ENCODE data around the gene EIF2AK3. TPM values are rescaled to one million over a fixed set of nuclear protein-coding genes. Genes with fewer than 3 reads are reported as not detected.
A peak's percentile ranks its signal among the peaks of the same experiment; 100 is the strongest.

EIF2AK3 gene
- total and polyA plus RNA-seq, 2 of the 13 experiments (the other 11 are each of a cell fraction or from before 2014, with no cell fraction given), result 10.3 to 30.6 TPM

DNA sequence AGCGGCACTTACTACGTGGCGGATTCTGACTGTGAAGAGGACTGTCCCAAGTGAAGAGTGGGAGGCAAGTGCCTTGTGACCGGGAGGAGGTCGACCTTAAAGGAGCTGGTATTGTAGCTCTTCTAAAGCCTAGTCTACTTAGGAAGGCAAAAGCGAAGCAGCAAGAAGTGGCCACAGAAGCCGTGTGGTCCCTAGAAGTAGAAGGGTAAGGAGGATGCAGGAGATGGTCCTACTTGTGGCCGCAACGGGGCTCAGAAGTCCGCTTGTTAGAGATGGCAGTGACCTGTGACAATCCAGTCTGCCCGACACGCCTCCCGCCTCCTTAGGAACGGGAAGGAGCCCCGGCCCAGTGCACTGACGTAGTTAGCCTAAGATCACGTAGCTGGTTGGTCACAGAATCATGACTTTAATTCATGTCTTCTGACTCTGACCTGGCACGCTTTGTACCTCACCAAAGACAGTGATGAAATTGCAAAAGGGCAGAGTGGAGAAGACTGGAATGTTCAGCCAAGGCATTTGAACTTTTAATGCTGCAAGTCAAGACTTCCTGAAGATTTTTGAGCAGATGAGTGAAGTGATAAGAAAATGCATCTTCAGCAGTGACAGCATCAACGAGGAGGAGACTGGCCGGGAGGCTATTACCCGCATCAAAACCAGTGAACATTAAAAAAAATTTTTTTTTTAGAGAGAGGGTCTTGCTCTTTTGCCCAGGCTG is 749 bp upstream of the EIF2AK3 start (continued):
- TF ChIP-seq, protein P1, sequence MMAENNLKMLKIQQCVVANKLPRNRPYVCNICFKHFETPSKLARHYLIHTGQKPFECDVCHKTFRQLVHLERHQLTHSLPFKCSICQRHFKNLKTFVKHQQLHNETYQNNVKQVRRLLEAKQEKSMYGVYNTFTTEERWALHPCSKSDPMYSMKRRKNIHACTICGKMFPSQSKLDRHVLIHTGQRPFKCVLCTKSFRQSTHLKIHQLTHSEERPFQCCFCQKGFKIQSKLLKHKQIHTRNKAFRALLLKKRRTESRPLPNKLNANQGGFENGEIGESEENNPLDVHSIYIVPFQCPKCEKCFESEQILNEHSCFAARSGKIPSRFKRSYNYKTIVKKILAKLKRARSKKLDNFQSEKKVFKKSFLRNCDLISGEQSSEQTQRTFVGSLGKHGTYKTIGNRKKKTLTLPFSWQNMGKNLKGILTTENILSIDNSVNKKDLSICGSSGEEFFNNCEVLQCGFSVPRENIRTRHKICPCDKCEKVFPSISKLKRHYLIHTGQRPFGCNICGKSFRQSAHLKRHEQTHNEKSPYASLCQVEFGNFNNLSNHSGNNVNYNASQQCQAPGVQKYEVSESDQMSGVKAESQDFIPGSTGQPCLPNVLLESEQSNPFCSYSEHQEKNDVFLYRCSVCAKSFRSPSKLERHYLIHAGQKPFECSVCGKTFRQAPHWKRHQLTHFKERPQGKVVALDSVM (CRISPR knock-in tag; IDR thresholded peaks at IDR 0.05), result no peak
- TF ChIP-seq, protein P2, sequence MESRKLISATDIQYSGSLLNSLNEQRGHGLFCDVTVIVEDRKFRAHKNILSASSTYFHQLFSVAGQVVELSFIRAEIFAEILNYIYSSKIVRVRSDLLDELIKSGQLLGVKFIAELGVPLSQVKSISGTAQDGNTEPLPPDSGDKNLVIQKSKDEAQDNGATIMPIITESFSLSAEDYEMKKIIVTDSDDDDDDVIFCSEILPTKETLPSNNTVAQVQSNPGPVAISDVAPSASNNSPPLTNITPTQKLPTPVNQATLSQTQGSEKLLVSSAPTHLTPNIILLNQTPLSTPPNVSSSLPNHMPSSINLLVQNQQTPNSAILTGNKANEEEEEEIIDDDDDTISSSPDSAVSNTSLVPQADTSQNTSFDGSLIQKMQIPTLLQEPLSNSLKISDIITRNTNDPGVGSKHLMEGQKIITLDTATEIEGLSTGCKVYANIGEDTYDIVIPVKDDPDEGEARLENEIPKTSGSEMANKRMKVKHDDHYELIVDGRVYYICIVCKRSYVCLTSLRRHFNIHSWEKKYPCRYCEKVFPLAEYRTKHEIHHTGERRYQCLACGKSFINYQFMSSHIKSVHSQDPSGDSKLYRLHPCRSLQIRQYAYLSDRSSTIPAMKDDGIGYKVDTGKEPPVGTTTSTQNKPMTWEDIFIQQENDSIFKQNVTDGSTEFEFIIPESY (CRISPR knock-in tag; IDR thresholded peaks at IDR 0.05), result no peak
- TF ChIP-seq NR1H2 (CRISPR knock-in tag; IDR thresholded peaks at IDR 0.05; ENCODE audit: borderline replicate concordance, low read depth), result no peak
- TF ChIP-seq, protein P3, sequence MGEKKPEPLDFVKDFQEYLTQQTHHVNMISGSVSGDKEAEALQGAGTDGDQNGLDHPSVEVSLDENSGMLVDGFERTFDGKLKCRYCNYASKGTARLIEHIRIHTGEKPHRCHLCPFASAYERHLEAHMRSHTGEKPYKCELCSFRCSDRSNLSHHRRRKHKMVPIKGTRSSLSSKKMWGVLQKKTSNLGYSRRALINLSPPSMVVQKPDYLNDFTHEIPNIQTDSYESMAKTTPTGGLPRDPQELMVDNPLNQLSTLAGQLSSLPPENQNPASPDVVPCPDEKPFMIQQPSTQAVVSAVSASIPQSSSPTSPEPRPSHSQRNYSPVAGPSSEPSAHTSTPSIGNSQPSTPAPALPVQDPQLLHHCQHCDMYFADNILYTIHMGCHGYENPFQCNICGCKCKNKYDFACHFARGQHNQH (CRISPR knock-in tag; IDR thresholded peaks at IDR 0.05), result peak; percentile 68; the same call in 1 of the 2 replicates
- TF ChIP-seq FOXO1 (CRISPR knock-in tag; IDR thresholded peaks at IDR 0.05), result no peak
- TF ChIP-seq HHEX (CRISPR knock-in tag; IDR thresholded peaks at IDR 0.05), result no peak
- peak; percentile 9 for TF ChIP-seq TEAD3 (CRISPR knock-in tag; optimal IDR thresholded peaks at IDR 0.05; ENCODE audit: borderline replicate concordance)
- TF ChIP-seq ZNF737 (CRISPR knock-in tag; IDR thresholded peaks at IDR 0.05; ENCODE audit: borderline replicate concordance), result no peak
- TF ChIP-seq ZNF891 (CRISPR knock-in tag; IDR thresholded peaks at IDR 0.05), result peak; percentile 57; the same call in 1 of the 2 replicates
- no peak for TF ChIP-seq DR1 (CRISPR knock-in tag; IDR thresholded peaks at IDR 0.05)
- no peak; the same call in 1 of the 2 replicates for TF ChIP-seq SIN3B (IDR thresholded peaks at IDR 0.05; ENCODE audit: low read length)
- peak; percentile 93 for TF ChIP-seq ATF1 (CRISPR knock-in tag; IDR thresholded peaks at IDR 0.05)
- TF ChIP-seq ZMYM4 (CRISPR knock-in tag; IDR thresholded peaks at IDR 0.05), result peak; percentile 84
- TF ChIP-seq ZNF232 (CRISPR knock-in tag; IDR thresholded peaks at IDR 0.05; ENCODE audit: borderline replicate concordance), result peak; percentile 58; the same call in 1 of the 2 replicates
- TF ChIP-seq MAFG (CRISPR knock-in tag; IDR thresholded peaks at IDR 0.05), result no peak
- TF ChIP-seq CC2D1A (CRISPR knock-in tag; IDR thresholded peaks at IDR 0.05), result 0 out of 2 replicates have a peak, but pooled peaks have one; percentile 21
- TF ChIP-seq ZNF720 (CRISPR knock-in tag; IDR thresholded peaks at IDR 0.05), result no peak
- TF ChIP-seq, protein P4, sequence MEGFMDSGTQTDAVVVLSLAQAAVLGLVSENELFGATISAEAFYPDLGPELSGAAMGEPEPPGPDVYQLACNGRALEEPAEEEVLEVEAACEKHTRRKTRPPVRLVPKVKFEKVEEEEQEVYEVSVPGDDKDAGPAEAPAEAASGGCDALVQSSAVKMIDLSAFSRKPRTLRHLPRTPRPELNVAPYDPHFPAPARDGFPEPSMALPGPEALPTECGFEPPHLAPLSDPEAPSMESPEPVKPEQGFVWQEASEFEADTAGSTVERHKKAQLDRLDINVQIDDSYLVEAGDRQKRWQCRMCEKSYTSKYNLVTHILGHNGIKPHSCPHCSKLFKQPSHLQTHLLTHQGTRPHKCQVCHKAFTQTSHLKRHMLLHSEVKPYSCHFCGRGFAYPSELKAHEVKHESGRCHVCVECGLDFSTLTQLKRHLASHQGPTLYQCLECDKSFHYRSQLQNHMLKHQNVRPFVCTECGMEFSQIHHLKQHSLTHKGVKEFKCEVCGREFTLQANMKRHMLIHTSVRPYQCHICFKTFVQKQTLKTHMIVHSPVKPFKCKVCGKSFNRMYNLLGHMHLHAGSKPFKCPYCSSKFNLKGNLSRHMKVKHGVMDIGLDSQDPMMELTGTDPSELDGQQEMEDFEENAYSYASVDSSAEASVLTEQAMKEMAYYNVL (CRISPR knock-in tag; IDR thresholded peaks at IDR 0.05; ENCODE audit: borderline replicate concordance), result no peak
- TF ChIP-seq CENPT (CRISPR knock-in tag; IDR thresholded peaks at IDR 0.05; ENCODE audit: low read depth), result no peak
- no peak for TF ChIP-seq DPF2 (CRISPR knock-in tag; IDR thresholded peaks at IDR 0.05; ENCODE audit: borderline replicate concordance, low read depth)
- TF ChIP-seq TSC22D2 (CRISPR knock-in tag; IDR thresholded peaks at IDR 0.05; ENCODE audit: borderline replicate concordance), result no peak; the same call in 1 of the 2 replicates
- TF ChIP-seq NRL (CRISPR knock-in tag; IDR thresholded peaks at IDR 0.05; ENCODE audit: borderline replicate concordance), result peak; percentile 77; the same call in 1 of the 2 replicates
- TF ChIP-seq ZNF850 (CRISPR knock-in tag; conservative IDR thresholded peaks at IDR 0.05), result no peak
- TF ChIP-seq RFXAP (CRISPR knock-in tag; IDR thresholded peaks at IDR 0.05; ENCODE audit: borderline replicate concordance), result peak; percentile 67; the same call in 1 of the 2 replicates
